SU-DHL-6 (cell line): Measurements from ENCODE around the gene SEL1L2.

Source experiments
- H2AFZ ChIP-seq: fragments of 200-600 bp; sonication (generic); 2 replicates; pipeline ENCODE4 v1.6.1; 2014; ENCODE audit warnings: low read depth, mild to moderate bottlenecking, moderate library complexity, mixed read lengths, antibody characterized with exemption, low read length; ENCODE audit not compliant: severe bottlenecking
- H3F3A ChIP-seq: fragments of 200-600 bp; shearing (Covaris generic); 2 replicates; pipeline ENCODE4 v1.6.0; 2016; ENCODE audit warnings: antibody characterized with exemption, mild to moderate bottlenecking; ENCODE audit not compliant: insufficient read depth
- H3K27ac ChIP-seq: fragments of 200-600 bp; sonication (generic); 2 replicates; pipeline ENCODE4 v1.5.1; 2016; ENCODE audit warnings: low read depth, mild to moderate bottlenecking, low read length, moderate library complexity, mixed read lengths
- H3K27me3 ChIP-seq: fragments of 200-600 bp; sonication (generic), shearing (Covaris generic); 2 replicates; pipeline ENCODE4 v1.6.0; 2014; ENCODE audit warnings: mild to moderate bottlenecking, low read length
- H3K36me3 ChIP-seq: fragments of 200-600 bp; sonication (generic); 2 replicates; pipeline ENCODE4 v1.6.1; 2014; ENCODE audit warnings: mild to moderate bottlenecking, low read length, mixed read lengths
- H3K4me2 ChIP-seq: fragments of 300-600, 200-600 bp; shearing (Covaris generic), sonication (generic); 2 replicates; pipeline ENCODE4 v1.6.0; 2014; ENCODE audit warnings: low read length, low read depth, mild to moderate bottlenecking; ENCODE audit not compliant: poor library complexity, severe bottlenecking
- H3K4me3 ChIP-seq: fragments of 200-600 bp; sonication (generic); 2 replicates; pipeline ENCODE4 v1.5.1; 2014; ENCODE audit warnings: antibody characterized with exemption, low read length, mild to moderate bottlenecking, mixed read lengths; ENCODE audit not compliant: insufficient read depth, poor library complexity, severe bottlenecking
- H3K79me2 ChIP-seq: fragments of 200-600 bp; sonication (generic); 2 replicates; pipeline ENCODE4 v1.6.1; 2014; ENCODE audit warnings: mild to moderate bottlenecking, low read length, moderate library complexity; ENCODE audit not compliant: insufficient read depth
- H3K9ac ChIP-seq: fragments of 200-600 bp; sonication (generic); 2 replicates; pipeline ENCODE4 v1.7.0; 2014; ENCODE audit warnings: mild to moderate bottlenecking, low read length
- H3K9me2 ChIP-seq: fragments of 200-600 bp; sonication (generic); replicated peaks from 2 replicates; pipeline ENCODE4 v1.6.1; 2014; ENCODE audit warnings: low read length; ENCODE audit not compliant: insufficient read depth
- H3K9me3 ChIP-seq: fragments of 200-600 bp; sonication (generic); 2 replicates; pipeline ENCODE4 v1.6.1; 2014; ENCODE audit warnings: low read length, mixed read lengths; ENCODE audit not compliant: insufficient read depth
- H4K20me1 ChIP-seq: fragments of 200-600 bp; sonication (generic); 2 replicates; pipeline ENCODE4 v1.6.1; 2014; ENCODE audit warnings: low read depth, mild to moderate bottlenecking, antibody characterized with exemption, low read length, moderate library complexity, mixed read lengths
- EZH2phosphoT487 ChIP-seq: fragments of 200-600 bp; sonication (generic), shearing (Covaris generic); conservative IDR thresholded peaks from 2 replicates; pipeline ENCODE4 v1.6.1; 2018; ENCODE audit warnings: mild to moderate bottlenecking, antibody characterized with exemption, low read length, moderate library complexity, mixed read lengths
- TF ChIP-seq, protein P1 (sequence below): fragments of 200-600 bp; sonication (generic); IDR thresholded peaks from one replicate; pipeline ENCODE4 v1.5.1; 2017; ENCODE audit warnings: antibody characterized with exemption, mild to moderate bottlenecking, low read length, moderate library complexity; ENCODE audit not compliant: insufficient read depth, poor library complexity, severe bottlenecking

Gene SEL1L2

DNA sequence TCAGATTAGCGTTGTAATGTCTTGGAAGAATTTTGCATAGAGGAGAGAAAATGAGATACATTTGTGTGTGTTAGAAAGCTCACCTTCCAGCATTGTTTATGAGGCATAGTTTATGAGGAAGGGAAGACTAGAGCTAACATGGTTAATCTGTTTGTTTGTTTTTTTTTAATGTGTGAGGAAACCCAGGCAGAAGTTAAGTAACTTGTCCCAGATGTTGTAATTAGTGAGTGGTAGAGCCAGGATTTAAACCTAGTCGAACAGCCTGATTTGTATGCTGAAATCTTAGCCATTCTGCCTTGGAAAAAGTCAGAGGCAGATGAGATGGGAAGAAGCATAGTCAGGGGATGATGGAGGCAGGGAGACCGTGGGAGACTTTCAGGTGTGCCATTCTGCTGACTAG, 176.5 kb downstream of the SEL1L2 start:
- Histone ChIP-seq H3F3A (no peaks in the 10 kb centered on the region), H2AFZ (no peak overlapping the region), H3K27ac (no peak overlapping the region), H3K36me3 (peaks cover 11% of the 10 kb centered on the region; the same call in 1 of the 2 replicates), H3K9me3 (no peaks in the 10 kb centered on the region), H3K4me3 (no peak overlapping the region), H3K9me2 (no peaks in the 10 kb centered on the region), H3K9ac (no peak overlapping the region), H4K20me1 (no peaks in the 10 kb centered on the region), H3K4me2 (no peak overlapping the region), H3K79me2 (no peaks in the 10 kb centered on the region), H3K27me3 (no peaks in the 10 kb centered on the region)
- no peak for TF ChIP-seq EZH2phosphoT487
- TF ChIP-seq, protein P1, sequence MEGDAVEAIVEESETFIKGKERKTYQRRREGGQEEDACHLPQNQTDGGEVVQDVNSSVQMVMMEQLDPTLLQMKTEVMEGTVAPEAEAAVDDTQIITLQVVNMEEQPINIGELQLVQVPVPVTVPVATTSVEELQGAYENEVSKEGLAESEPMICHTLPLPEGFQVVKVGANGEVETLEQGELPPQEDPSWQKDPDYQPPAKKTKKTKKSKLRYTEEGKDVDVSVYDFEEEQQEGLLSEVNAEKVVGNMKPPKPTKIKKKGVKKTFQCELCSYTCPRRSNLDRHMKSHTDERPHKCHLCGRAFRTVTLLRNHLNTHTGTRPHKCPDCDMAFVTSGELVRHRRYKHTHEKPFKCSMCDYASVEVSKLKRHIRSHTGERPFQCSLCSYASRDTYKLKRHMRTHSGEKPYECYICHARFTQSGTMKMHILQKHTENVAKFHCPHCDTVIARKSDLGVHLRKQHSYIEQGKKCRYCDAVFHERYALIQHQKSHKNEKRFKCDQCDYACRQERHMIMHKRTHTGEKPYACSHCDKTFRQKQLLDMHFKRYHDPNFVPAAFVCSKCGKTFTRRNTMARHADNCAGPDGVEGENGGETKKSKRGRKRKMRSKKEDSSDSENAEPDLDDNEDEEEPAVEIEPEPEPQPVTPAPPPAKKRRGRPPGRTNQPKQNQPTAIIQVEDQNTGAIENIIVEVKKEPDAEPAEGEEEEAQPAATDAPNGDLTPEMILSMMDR, result no peak

DNA sequence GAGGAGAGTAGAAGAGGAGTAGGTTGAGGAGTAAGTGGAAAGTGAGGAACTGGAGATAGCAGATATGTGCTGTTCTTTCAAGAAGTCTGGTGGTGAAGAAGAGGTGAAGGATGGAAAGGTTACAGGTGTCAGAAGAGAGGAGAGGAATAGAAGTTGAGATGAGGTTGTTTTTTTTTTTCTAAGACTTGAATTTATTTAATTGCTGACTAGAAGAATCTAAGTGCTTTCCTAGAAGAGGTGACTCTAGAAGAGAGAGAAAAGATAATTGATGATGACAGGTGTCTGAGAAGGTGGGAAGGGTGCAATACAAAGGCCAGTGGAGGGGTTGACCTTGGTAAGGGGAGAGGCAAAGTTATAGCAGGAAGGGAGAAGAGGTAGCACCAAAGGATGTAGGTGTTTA, 180.0 kb downstream of the SEL1L2 start:
- no peak overlapping the region for H3K4me2 ChIP-seq
- H3K9ac ChIP-seq, result no peak overlapping the region
- H3K9me3 ChIP-seq, result no peaks in the 10 kb centered on the region
- TF ChIP-seq, protein P1, result no peak
- no peaks in the 10 kb centered on the region for H3K79me2 ChIP-seq
- H3F3A ChIP-seq, result no peaks in the 10 kb centered on the region
- H2AFZ ChIP-seq, result no peak overlapping the region
- H3K27ac ChIP-seq, result no peak overlapping the region
- H3K36me3 ChIP-seq, result peaks cover 10% of the 10 kb centered on the region; the same call in 1 of the 2 replicates
- H3K4me3 ChIP-seq, result no peak overlapping the region
- H4K20me1 ChIP-seq, result no peaks in the 10 kb centered on the region
- H3K9me2 ChIP-seq, result no peaks in the 10 kb centered on the region
- no peaks in the 10 kb centered on the region for H3K27me3 ChIP-seq

DNA sequence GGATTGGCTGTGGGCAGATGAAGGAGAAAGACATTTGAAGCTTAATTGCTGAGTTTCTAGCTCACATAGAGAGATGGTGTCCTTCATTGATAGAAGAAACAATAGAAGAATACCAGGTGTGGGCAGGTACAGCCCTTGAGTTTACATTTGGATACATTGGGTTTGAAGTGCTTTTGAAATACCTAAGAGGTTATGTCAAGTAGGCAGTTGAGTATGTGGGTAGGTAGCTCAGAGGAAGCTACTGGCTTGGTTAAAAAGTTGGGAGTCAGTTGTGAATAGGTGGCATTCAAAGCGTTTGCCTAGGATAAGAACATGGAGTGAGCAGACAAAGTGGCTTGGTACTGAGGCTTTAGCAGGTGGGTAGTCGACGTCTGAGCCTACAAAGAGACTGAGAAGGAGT, 180.6 kb downstream of the SEL1L2 start:
- Histone ChIP-seq H3F3A (no peaks in the 10 kb centered on the region), H3K27ac (no peak overlapping the region), H3K27me3 (no peaks in the 10 kb centered on the region), H4K20me1 (no peaks in the 10 kb centered on the region), H3K4me3 (no peak overlapping the region), H3K79me2 (no peaks in the 10 kb centered on the region), H2AFZ (no peak overlapping the region), H3K4me2 (no peak overlapping the region), H3K36me3 (peaks cover 6% of the 10 kb centered on the region; the same call in 1 of the 2 replicates), H3K9ac (no peak overlapping the region), H3K9me3 (no peaks in the 10 kb centered on the region), H3K9me2 (no peaks in the 10 kb centered on the region)
- TF ChIP-seq, protein P1, result no peak
- TF ChIP-seq EZH2phosphoT487, result no peak

DNA sequence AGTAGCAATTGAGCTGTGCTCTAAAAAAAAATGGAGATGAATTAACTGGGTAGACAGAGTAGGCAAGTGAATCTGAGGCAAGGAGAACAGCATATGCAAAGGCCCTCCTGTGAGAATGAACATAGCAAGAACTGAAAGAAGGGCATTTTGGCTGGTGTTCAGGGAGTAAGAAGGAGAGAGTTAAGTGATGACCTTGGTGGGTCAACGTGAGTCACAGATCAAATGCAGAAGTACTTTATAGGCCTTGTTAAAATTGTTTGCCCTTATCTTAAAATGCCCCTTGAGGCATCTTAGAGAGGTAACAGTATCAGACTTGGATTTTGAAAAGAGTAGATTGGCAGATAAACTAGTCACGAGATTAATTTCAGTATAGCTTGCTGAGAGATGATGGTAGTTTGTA, 181.0 kb downstream of the SEL1L2 start:
- Histone ChIP-seq H3K79me2 (no peaks in the 10 kb centered on the region), H3K4me2 (no peak overlapping the region), H2AFZ (no peak overlapping the region), H3F3A (no peaks in the 10 kb centered on the region), H3K27ac (no peak overlapping the region), H3K9me2 (no peaks in the 10 kb centered on the region), H3K27me3 (no peaks in the 10 kb centered on the region), H4K20me1 (no peaks in the 10 kb centered on the region), H3K9ac (no peak overlapping the region), H3K4me3 (no peak overlapping the region), H3K9me3 (no peaks in the 10 kb centered on the region), H3K36me3 (peaks cover 10% of the 10 kb centered on the region)
- TF ChIP-seq, protein P1, result no peak
- TF ChIP-seq EZH2phosphoT487, result no peak
